Endometrial microvascular endothelial cells (primary cell): Measurements from ENCODE around the gene PSMG4. TPM values are rescaled to one million over a fixed set of nuclear protein-coding genes. Genes with fewer than 3 reads are reported as not detected.

Source experiments
- in situ Hi-C: cut with HindIII; loops from 2 replicates; pipeline ENCODE4 v1.10.0; 2017; ENCODE audit warnings: low sequenced_read_pairs, low pct_unique_long_range_greater_than_20kb; ENCODE audit errors: inconsistent ontology term
- total RNA-seq: library from RNA; depleted of rRNA; stranded (reverse); fragments of >200 nt; gene quantifications from one replicate; pipeline ENCODE4 v1.2.3, GENCODE V29; 2015; ENCODE audit errors: inconsistent ontology term

The PSMG4 gene
- 36.6 TPM for total RNA-seq

- in situ Hi-C loops, result no loop called here
These were observed at the start of gene PSMG4 for GRCh38 chr6:3258720-3259490. Gene PSMG4, plus strand, starts transcription at chr6:3258947. Its CDS starts 76 bp downstream, at chr6:3259023.

- in situ Hi-C loops, result no loop called here
These were observed 49.4 kb upstream of the PSMG4 start for GRCh38 chr6:3209114-3210023.

- in situ Hi-C loops, result no loop called here
These were observed 48.6 kb upstream of the PSMG4 start for GRCh38 chr6:3210024-3210610.

- in situ Hi-C loops, result no loop called here
These were observed 47.1 kb upstream of the PSMG4 start for GRCh38 chr6:3211681-3212080.

GRCh38 chr6:3212261-3212660 lies 46.5 kb upstream of the PSMG4 start:
- in situ Hi-C loops, result no loop called here

- in situ Hi-C loops, result no loop called here
These were observed 45.4 kb upstream of the PSMG4 start for GRCh38 chr6:3213334-3213695.

GRCh38 chr6:3214898-3215297 lies 43.8 kb upstream of the PSMG4 start:
- in situ Hi-C loops, result no loop called here

GRCh38 chr6:3217286-3217685 lies 41.5 kb upstream of the PSMG4 start:
- in situ Hi-C loops, result no loop called here

- in situ Hi-C loops, result no loop called here
These were observed 40.5 kb upstream of the PSMG4 start for GRCh38 chr6:3218266-3218665.

GRCh38 chr6:3220366-3220765 lies 38.4 kb upstream of the PSMG4 start:
- in situ Hi-C loops, result no loop called here

- in situ Hi-C loops, result no loop called here
These were observed 37.2 kb upstream of the PSMG4 start for GRCh38 chr6:3221578-3221977.

- in situ Hi-C loops, result no loop called here
These were observed 36.2 kb upstream of the PSMG4 start for GRCh38 chr6:3222506-3223038.

- in situ Hi-C loops, result no loop called here
These were observed 32.7 kb upstream of the PSMG4 start for GRCh38 chr6:3226042-3226441.

GRCh38 chr6:3226481-3227362 lies 32.0 kb upstream of the PSMG4 start:
- in situ Hi-C loops, result no loop called here

GRCh38 chr6:3227363-3228045 lies 31.2 kb upstream of the PSMG4 start, which contains the start of gene TUBB2B:
Gene TUBB2B, minus strand, starts transcription at chr6:3227653. Its CDS starts 110 bp downstream, at chr6:3227543.
- in situ Hi-C loops, result no loop called here

- in situ Hi-C loops, result no loop called here
These were observed 30.6 kb upstream of the PSMG4 start for GRCh38 chr6:3228046-3228671.

GRCh38 chr6:3228771-3229565 lies 29.8 kb upstream of the PSMG4 start:
- in situ Hi-C loops, result no loop called here
